CD4-positive, alpha-beta T cell treated with Interleukin-2 at 100 ng/mL for 4 hours (primary cell): Measurements from ENCODE around the gene MICA.
"Not testable (repeated sequence)": the region's sequence is repeated elsewhere in the genome, so short reads cannot be mapped to it uniquely, and the experiment has no call there.

Source experiments
- DNase-seq: peaks from one replicate; pipeline ENCODE4 v3.0.0-alpha.2; 2020; ENCODE audit warnings: low spot score

MICA gene

DNA sequence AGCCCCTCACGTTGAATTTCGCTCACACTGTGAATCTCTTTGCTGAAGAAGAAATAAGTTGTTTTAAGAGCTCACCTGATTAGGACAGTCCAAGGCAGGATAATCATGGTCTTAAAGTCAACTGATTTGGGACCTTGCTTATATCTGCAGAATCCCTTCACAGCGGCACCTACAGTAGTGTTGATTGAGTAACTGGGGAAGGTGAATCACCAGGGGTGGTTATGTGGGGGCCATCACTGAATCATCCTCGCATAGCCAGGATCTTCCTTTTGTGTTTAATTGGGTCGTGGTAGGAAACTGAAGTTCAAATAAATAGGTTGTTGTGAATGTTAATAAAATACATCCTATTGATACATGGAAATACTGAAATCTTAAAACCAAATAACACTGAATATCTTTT, 20.2 kb upstream of the MICA start:
- DNase-seq = no peak

DNA sequence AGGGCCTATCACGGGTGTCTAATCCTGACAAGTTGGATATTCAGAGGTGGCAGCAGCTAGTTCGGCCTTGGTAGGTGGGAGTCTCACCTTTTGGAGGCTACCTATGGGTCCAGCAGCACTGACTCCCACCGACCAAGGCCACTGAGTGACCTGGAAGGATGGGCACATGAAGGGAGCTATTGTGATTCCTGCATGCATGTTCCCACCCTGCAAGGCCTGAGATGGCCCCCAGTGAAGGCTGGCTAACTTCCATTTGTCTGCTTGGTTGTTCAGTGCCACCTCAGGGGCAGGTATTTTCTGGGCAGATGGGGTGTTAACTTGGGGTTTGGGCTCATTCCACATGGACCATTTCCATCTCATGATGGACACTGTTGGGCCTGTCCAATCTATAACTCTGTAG, 18.4 kb upstream of the MICA start:
- no peak for DNase-seq

DNA sequence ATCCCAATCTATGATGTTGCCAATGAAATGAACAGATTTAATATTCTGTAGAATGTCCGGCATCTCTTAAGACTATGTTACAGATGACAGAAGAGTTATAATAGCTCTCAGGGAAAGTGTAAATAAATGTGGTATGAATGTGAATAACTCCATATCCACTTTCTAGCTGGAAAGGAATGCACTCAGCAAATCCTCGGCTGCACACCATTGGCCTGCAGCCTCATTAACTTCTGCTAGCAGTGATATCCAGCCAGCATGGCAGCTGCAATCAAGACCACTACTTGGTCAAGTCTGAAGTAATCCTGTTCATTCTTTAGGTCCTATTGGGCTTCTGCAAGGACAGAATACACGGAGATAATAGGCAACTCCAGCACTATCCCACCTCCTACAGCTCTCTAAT, 17.3 kb upstream of the MICA start:
- DNase-seq = no peak

DNA sequence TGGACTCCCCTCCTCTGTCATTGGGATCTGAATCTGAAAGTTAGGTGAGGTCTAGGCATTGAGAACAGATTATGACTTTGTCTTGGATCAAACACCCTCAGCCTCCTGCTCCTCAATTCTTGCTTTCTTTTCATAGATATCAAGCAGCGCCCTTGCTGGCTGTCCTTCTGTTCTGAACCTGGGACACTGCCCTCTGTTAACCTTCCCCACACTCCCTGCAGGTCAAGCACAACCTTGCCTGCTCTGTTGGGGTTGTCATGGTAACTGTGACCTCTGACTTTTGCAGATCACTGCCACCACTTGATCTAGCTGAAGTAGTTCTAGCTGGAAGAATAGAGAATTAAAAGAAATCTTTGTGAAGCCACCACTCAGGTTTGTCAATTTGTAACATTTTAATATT, 16.4 kb upstream of the MICA start:
- DNase-seq = no peak

DNA sequence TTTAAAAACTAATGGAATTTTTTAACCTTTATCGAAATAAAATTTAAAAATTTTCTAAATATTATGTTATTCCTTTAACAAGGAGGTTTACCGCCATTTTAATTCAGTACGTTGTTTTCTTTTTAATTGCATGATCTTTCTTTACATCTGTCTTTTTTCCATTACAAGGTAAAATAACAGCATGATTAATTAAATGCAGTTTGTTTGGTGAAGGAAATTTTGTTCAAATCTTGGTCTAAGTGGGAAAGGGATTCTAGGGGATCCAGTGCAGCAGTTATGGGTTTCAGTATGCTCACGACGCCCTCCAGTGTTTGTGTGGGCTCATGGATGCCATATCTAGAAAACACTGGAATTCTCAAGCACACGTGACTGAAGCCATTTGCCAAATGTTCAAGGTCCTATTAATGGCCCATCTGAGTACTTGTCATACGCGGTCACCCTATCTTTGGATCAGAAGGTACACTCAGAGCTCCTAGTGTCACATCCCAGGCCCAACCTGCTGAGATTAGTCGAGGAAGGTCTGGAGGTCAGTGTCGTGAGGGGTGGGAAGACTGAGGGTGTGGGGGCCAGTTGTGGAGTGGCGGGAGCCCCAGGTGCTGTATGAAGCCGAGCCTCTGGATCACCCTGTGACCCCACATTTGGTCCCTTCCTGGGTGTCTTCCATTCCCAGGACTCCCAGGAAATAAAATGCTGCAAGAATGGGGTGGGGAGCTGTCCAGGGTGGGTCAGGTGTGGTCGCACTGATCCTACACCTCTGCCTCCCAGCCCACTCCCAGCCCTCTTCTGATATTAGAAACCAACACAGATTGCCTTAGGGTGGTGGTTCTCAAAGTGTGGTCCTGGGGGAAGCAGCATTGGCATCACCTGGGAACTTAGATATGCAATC, 14.2 kb upstream of the MICA start:
- DNase-seq = not testable (repeated sequence)

DNA sequence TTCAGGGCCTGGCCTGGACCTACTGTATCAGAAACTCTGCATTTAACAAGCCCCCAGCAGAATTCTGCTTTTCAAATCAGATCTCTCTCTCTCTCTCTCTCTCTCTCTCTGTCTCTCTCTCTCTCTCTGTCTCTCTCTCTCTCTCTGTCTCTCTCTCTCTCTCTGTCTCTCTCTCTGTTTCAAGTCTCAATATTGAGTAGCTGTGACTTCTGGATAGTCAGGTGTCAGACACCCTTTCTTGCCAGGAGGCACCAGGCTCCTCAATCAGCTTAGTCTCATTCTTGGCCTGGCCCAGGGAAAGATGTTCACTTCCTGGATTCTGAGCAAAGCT, 13.6 kb upstream of the MICA start:
- DNase-seq = not testable (repeated sequence)

DNA sequence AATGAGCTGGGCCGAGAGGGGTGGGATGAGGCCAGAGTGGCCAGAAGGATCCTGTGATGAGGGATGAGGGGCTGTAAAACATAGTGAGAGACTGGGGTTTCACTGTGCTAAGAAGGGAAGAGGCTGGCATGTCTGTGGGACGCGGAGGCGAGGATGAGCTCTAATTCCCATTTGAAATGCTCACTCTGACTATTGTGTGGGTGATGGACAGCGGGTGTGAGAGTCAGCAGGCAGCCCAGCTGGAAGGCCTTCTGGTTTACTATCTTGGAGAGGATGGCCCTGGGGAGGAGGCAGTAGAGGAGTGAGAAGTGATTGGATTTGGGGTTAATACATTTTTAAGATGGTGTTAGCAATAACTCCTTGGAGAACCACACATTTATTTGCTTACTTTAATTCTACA, 9.5 kb upstream of the MICA start:
- no peak for DNase-seq

DNA sequence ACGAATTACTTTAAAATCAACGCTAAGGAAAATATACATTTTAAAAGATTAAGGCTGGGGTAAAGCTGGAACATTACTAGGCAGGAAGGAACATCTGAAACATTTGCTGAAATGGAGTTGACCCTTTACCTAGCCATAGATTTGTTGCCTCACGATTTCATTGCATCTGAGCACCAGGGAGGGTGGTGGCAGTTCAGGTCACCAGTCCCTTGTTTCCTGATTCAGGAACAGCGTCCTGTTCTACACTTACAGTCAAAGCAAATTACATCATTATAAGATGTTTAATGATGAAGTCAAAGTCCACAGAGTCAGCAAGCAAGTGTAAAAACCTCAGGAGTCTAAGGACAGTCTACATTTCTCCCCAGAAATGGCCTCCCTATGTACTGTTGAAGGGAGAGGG, 9.0 kb upstream of the MICA start:
- no peak for DNase-seq

DNA sequence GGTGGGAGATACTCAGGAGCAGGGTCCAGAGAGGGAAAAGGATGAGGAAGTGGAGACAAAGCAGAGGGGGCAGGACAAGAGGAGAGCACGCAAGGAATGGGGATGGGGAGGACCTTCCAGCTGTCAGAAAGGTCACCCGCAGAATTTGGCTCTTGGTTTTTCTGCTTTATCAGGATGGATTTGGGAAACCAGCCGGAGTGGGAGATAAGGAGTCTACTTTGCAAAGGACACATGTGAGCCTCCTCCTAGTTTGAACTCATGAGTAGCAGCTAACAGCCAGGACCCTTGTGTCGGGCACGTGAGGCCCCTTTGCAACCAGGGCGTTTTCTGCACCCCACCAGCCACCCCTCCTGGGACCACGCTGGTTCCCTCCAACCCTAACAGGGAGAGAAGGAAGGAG, 7.6 kb upstream of the MICA start:
- no peak for DNase-seq

DNA sequence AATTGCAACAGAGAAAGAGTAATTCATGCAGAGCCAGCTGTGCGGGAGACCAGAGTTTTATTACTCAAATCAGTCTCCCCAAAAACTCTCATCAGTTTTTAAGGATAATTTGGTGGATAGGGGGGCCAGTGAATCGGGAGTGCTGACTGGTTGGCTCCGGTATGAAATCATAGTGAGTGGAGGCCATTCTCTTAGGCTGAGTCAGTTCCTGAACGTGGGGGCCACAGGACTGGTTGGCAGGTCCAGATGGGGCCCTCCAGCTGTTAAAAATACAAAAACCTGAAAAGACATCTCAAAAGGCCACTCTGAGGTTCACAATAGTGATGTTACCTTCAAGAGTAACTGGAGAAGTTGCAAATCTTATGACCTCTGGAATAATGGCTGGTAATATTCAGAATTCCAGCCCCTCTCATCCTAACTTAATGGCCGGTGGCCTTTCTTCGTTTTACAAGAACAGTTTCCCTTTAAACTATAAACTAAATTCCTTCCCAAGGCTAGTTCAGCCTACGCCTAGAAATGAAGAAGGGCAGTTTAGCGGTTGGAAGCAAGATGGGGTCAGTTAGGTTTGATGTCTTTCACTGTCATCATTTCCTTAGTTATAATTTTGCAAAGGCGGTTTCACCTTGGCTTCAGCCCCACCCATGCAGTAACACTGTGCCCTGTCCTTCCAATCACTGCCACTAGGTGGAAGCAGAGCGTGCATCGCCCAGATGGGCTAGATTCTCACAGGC, 6.8 kb upstream of the MICA start:
- DNase-seq = peak; percentile 91

DNA sequence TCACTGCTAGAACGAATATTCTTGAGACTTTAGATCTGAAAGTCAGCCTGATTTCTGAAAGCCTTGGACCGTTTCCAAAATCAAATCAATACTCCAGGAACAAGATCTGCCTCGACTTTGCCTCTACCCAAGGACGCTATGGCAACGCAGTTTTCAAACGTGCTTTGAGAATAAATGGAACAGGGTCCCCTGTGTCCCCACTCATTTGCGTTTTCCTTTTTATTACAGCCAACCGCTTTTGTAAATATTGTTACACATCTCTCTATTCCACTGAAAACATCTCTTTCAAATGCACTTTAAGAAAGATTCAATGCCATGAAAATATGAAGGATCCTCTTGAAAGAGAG, 6.3 kb upstream of the MICA start:
- not testable (repeated sequence) for DNase-seq

DNA sequence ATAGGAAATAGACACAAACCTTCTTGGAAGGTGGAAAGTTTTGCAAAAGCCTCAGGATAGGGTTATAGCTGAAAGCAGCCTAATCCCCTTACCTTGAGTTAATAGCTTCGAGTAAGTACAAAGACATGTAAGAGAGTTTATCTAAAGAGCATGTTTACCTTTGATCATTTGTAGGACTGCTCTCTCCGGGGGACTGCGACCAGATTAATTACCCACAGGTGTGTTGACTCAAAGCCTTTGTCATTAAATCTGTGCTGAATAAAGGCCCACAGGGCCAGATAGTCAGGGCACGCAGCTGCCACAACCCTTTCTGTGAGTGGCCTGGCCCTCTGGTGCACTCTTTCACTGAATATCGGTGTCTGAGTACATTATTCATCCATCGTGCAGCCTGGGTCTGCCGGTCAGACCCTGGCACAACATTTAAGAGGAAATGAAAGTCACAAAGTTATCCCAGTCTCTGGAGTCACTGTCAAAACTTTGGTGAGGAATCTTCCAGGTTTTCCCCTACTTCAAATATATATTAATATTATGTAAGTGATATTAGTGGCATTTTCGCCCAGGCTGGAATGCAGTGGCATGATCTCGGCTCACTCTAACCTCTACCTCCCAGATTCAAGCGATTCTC, 5.4 kb upstream of the MICA start:
- no peak for DNase-seq

DNA sequence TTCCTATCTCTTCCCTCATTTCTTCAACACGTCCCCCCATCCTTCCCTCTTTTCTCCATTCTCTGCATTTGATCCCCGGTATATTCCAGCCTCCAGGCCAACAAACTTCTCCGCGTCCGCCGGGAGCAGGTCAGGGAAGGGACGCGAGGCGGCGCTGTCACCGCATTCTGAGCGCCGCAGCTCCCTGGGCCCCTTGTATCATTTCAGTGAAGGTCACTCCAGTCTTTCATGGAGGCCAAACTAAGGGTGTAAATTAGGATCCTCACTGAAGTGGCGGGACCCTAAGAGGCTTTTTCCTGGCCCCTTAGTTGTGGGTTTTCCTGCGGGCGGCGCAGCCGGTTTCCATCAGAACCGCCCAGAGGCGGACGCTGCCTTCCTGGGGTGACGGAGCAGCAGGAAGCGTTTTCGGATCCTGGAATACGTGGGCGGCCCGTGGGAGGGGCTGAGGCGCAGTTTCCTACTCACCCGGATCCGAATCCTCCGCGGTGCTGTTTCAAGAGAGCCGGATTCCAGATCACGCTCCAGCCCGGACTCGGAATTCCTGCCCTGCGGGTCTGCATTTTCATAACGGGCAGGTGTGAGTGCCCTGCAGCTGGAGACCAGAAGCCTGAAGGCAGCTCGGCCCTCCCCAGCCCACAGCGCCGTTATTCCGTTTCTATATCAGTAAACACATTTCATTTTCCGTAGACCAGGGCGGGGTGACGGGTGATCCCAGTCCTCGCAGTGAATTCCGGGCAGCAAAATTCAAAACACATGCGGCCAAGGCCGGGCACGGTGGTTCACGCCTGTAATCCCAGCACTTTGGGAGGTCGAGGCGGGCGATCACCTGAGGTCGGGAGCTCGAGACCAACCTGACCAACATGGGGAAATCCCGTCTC, 3.6 kb upstream of the MICA start:
- DNase-seq = peak; percentile 58

DNA sequence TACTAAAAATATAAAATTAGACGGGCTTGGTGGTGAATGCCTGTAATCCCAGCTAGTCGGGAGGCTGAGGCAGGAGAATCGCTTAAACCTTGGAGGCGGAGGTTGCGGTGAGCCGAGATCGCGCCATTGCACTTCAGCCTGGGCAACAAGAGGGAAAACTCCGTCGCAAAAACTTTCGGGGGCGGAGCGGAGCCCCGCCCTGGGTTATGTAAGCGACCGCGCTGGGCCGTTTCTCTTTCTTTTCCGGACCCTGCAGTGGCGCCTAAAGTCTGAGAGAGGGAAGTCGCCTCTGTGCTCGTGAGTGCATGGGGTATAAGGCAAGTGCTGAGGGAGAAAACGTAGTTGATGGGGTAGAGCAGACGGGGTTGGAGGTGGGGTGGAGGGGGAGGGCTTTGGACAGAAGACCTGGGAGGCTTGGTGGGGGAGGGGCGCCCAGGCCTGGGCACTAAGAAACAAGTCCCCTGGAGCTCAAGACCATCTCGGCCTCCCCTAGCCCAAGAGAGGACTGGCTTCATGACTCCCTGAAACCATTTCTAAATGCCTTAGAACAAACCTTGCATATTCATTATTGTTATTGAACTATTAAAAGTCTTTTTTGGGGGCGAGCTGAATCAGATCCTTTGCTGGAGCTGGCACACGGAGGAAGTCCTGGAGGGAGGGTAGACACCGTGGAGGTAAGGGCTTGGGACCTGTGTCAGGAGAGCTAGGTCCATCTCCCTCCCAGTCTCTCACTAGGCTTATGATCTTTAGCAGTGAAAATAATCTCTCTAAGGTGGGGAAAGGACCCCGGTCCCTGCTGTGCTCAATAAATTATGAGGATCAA, 2.7 kb upstream of the MICA start:
- DNase-seq = peak; percentile 81

DNA sequence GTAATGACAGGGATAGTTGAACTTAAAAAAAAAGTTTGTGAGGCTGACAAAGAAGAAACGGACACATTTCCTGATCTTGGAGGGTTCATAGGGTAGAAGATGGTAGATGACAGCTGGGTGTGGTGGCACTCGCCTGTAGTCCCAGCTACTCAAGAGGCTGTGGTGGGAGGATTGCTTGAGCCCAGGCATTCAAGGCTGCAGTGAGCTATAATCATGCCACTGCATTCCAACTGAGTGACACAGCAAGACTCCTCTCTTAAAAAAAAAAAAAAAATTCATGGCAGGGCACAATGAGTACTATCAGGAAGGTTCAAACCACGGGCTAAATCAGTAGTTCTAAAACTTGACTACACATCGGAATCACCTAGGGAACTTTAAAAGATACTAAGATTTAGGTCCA, 2.0 kb upstream of the MICA start:
- no peak for DNase-seq

DNA sequence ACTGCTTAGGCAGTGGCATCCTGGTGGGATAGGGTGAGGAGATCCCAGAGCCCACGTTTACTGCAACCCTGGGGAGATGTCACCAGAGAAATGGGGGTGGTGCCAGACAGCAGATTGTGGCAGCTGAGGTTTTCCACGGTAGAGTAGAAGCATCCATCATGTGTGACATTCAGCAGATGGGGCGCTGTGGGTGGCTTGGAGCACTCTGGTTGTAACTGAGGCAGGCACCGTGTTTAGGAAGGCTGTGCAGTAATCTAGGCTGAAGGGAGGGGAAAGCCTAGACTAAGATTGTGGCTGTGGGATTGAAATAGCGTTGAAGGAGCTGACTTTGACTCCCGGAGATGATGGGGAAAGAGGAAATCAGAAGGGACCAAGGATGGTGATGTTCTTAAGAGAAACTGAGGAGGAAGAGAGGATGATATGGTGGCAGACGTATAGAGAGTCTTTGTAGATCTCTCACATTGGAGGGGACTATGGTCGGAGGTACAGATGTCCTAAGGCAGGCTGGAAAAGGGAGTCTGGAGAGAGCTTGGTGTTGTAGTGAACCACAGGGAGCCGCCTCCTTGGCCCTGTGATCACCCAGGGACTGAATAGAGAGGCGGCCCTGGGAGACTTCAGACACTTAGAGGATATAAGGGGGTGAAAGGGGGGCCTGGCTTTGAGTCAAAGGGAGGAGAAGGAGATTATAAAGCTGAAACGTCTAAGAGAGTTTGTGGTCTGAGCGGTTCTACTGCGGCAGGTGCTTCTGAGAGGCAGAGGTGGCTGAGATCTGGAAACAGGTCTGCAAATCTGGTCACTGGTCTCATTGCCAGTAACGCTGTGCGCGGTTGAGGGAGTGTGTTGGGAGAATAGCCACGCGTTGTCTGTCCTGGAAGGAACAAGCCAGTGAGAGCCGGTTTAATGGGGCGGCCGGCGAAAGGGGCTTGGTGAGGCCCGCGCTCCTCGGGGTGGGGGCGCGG, 792 bp upstream of the MICA start:
- DNase-seq = peak; percentile 42

DNA sequence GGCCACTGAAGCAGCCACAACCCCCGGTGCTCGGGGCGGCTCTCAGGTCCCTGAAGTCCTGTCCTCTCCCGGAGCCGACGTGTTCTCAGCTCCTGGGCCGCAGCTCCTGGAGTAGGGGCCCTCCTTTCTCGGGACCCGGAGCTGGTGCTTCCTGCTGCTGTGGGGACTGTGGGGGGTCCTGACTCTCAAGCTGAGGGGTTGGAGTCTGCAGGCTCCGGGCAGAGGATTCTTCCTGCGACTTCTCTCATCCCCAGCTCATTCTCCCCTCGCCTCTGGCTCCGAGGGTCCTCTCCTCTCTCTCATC, 618 bp downstream of the MICA start:
- not testable (repeated sequence) for DNase-seq

DNA sequence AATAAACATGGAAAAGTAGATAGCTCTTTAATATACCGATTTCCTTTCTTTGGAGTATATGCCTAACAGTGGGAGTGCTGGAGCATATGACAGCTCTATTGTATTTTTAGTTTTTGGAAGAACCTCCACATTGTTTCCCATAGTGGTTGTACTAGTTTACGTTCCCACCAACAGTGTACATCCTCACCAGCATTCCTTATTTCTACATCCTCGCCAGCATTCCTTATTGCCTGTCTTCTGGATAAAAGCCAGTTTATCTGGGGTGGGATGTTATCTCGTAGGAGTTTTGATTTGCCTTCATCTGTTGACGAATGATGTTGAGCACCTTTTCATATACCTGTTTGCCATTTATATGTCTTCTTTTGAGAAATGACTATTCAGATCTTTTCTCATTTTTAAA, 2.6 kb downstream of the MICA start:
- DNase-seq = no peak

DNA sequence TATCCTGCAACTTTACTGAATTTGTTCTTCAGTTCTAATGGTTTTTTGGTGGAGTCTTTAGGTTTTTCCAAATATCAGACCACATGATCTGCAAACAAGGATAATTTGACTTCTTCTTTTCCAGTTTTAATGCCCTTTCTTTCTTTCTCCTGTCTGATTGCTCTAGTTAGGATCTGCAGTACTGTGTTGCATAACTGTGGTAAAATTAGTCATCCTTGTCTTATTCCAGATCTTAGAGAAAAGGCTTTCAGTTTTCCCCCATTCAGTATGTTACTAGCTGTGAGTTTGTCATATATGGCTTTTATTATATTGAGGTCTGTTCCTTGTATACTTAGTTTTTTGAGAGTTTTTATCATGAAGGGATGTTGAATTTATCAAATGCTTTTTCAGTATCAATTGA, 4.3 kb downstream of the MICA start:
- no peak for DNase-seq

DNA sequence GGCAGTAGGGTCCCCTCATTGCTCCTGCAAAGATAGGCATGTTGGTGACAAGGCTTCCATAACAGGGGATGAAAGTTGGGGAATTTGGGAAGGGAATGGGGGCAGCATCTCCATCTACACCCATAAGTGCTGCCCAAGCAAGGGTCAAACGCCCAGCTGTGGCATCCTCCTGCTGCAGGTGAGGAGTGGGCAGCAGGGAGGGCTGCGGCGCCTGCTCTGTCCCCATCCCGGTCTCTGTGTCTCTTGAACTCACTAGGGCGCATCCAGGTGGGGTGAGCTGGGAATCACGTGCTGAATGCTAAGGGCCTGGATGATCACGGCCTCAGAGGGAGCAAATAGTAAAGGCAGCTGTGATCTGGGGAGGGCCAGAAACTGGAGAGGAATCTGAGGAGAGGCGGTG, 9.1 kb downstream of the MICA start:
- DNase-seq = no peak
